HepG2 (cell line): Measurements from ENCODE around the gene PRSS33. TPM values are rescaled to one million over a fixed set of nuclear protein-coding genes. Genes with fewer than 3 reads are reported as not detected.

ENCODE experiments used
- ARID4A ChIP-seq: sonication (generic); formaldehyde crosslinking; IDR thresholded peaks from 2 replicates; pipeline ENCODE4 v1.5.0; 2020; ENCODE audit warnings: mild to moderate bottlenecking, missing genetic modification reagents, borderline replicate concordance
- BCL6 ChIP-seq: IDR thresholded peaks from 2 replicates; pipeline ENCODE4 v1.6.1; 2016; ENCODE audit warnings: missing genetic modification reagents, missing compliant biosample characterization
- CREB3 ChIP-seq: sonication (generic); formaldehyde crosslinking; IDR thresholded peaks from 2 replicates; pipeline ENCODE4 v1.5.0; 2020; ENCODE audit warnings: missing genetic modification reagents
- KMT2A ChIP-seq: sonication (generic); formaldehyde crosslinking; IDR thresholded peaks from 2 replicates; pipeline ENCODE4 v1.4.0; 2020; ENCODE audit warnings: missing genetic modification reagents
- MLXIP ChIP-seq: sonication (generic); formaldehyde crosslinking; IDR thresholded peaks from 2 replicates; pipeline ENCODE4 v1.9.0; 2021; ENCODE audit warnings: missing genetic modification reagents, borderline replicate concordance
- SKI ChIP-seq: fragments of 450-650 bp; IDR thresholded peaks from one replicate; pipeline ENCODE4 v1.6.1; 2018; ENCODE audit warnings: mild to moderate bottlenecking; ENCODE audit not compliant: partially characterized antibody
- TBX2 ChIP-seq: sonication (generic); formaldehyde crosslinking; IDR thresholded peaks from 2 replicates; pipeline ENCODE4 v1.5.0; 2020; ENCODE audit warnings: missing genetic modification reagents, mild to moderate bottlenecking, borderline replicate concordance
- ZBTB4 ChIP-seq: sonication (generic); formaldehyde crosslinking; IDR thresholded peaks from 2 replicates; pipeline ENCODE4 v1.4.0; 2020; ENCODE audit warnings: missing genetic modification reagents, mild to moderate bottlenecking, borderline replicate concordance
- ZNF224 ChIP-seq: sonication (generic); formaldehyde crosslinking; IDR thresholded peaks from 2 replicates; pipeline ENCODE4 v1.5.0; 2020; ENCODE audit warnings: mild to moderate bottlenecking, missing genetic modification reagents
- ZNF251 ChIP-seq: sonication (generic); formaldehyde crosslinking; IDR thresholded peaks from 2 replicates; pipeline ENCODE4 v1.9.0; 2021; ENCODE audit warnings: mild to moderate bottlenecking, missing genetic modification reagents
- ZNF446 ChIP-seq: sonication (generic); formaldehyde crosslinking; IDR thresholded peaks from 2 replicates; pipeline ENCODE4 v1.5.0; 2020; ENCODE audit warnings: mild to moderate bottlenecking, missing genetic modification reagents
- ZNF773 ChIP-seq: sonication (generic); formaldehyde crosslinking; IDR thresholded peaks from 2 replicates; pipeline ENCODE4 v1.4.0; 2020; ENCODE audit warnings: missing genetic modification reagents, borderline replicate concordance
- ZNF878 ChIP-seq: sonication (generic); formaldehyde crosslinking; IDR thresholded peaks from 2 replicates; pipeline ENCODE4 v1.8.1; 2023; ENCODE audit warnings: mild to moderate bottlenecking, missing genetic modification reagents, moderate library complexity
- polyA plus RNA-seq, 8 experiments: library from polyadenylated mRNA; depleted of rRNA in 3 of 8; stranded (reverse) in 7 of 8; unstranded in 1 of 8; fragments of >200 nt; fragmentation: Illumina TruSeq in 4 of 8; extraction: Trizol in 4 of 8; gene quantifications; 2 replicates each; pipeline versions ENCODE4 v1.2.1 to v1.2.3, GENCODE V29; 2011 to 2016; ENCODE audit warnings: low read depth in 4 of 8, missing spikeins in 1 of 8, mixed read lengths in 1 of 8; ENCODE audit not compliant: insufficient read depth in 1 of 8
- total RNA-seq, 5 experiments: library from RNA; depleted of rRNA; stranded (reverse); fragments of >200 nt; fragmentation: Illumina TruSeq; extraction: Trizol; gene quantifications; 2 replicates each; pipeline ENCODE4 v1.2.3, GENCODE V29; 2016; ENCODE audit warnings: low read depth in 1 of 5

Gene PRSS33
- total and polyA plus RNA-seq, 2 of the 13 experiments (the other 11 are each of a cell fraction or from before 2014, with no cell fraction given) = not detected

GRCh38 chr16:2752035-2752849 is 35.1 kb downstream of the PRSS33 start, which contains the start of gene SRRM2 (continued):
- TF ChIP-seq MLXIP (CRISPR knock-in tag) (peak; percentile 77; the same call in 1 of the 2 replicates), CREB3 (CRISPR knock-in tag) (0 out of 2 replicates have a peak, but pooled peaks have one; percentile 78), ZNF773 (CRISPR knock-in tag) (peak; percentile 93; the same call in 1 of the 2 replicates), ZNF224 (peak; percentile 84; the same call in 1 of the 2 replicates), TBX2 (CRISPR knock-in tag) (peak; percentile 91), ZNF446 (0 out of 2 replicates have a peak, but pooled peaks have one; percentile 43), SKI (no peak), ZBTB4 (no peak), ZNF878 (CRISPR knock-in tag) (peak; percentile 78; the same call in 1 of the 2 replicates), KMT2A (CRISPR knock-in tag) (0 out of 2 replicates have a peak, but pooled peaks have one; percentile 31), BCL6 (CRISPR knock-in tag) (no peak), ZNF251 (no peak), ARID4A (CRISPR knock-in tag) (peak; percentile 75)
